GM18867 (cell line): ENCODE data around the gene TMCC2.
"Not testable (repeated sequence)": the region's sequence is repeated elsewhere in the genome, so short reads cannot be mapped to it uniquely, and the experiment has no call there.

Experiments
- ATAC-seq: cut with Tn5 transposase; IDR thresholded peaks from one replicate; pipeline ENCODE4 v1.9.1; 2021; ENCODE audit warnings: mild to moderate bottlenecking, moderate library complexity; ENCODE audit not compliant: unreplicated experiment

The TMCC2 gene

DNA sequence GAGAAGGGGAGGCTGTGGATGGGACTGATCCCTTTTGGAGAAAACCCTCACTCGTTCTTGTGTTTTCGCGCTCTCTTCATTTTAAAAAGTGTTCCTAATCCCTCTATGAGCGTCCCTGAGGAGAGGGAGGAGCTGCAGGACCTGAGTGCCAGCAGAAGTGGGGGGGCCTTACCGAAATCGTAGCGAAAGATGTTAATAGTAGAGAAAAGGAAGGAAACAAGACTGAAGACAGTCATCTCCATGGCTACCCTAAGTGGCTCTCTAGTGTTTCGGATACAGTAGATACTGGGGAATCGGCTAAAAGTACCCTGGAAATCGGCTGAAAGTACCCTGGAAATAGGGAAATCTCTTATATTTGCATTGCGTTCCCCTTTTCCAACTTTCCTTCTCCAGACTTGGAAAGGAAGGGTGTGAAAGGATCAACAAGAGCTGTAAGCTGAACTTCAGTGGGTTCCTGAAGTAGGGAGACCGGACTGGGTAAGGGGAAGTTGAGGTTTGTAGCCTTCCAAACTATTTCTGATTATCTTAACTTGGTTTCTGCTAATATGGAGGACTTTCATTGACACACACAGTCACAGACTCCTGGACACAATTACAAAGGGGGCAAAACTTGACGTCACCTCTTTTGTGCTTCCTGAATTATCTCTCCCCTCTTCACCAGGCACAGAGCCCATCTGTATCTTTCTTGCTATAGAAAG lies 15.8 kb upstream of the TMCC2 start:
- peak; percentile 33 for ATAC-seq

DNA sequence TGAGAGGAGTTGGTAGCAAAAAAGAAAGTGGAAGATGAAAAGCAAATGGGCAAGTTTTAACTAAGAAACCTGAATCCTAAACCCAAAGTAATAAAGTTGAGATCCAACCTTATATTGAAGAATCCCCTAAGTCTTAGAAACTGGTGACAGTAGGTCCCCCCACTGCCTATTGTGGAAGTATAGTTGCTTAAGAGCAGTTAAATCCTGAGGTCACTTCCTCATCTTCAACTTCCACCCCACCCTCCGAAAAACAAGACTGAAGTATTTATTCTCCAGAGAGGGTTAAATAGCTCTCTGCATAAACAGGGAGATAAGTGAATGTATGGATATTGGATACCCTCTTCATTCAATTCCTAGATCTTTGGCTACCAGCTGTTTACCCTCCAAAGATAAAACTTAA lies 13.0 kb upstream of the TMCC2 start:
- ATAC-seq, result no peak

DNA sequence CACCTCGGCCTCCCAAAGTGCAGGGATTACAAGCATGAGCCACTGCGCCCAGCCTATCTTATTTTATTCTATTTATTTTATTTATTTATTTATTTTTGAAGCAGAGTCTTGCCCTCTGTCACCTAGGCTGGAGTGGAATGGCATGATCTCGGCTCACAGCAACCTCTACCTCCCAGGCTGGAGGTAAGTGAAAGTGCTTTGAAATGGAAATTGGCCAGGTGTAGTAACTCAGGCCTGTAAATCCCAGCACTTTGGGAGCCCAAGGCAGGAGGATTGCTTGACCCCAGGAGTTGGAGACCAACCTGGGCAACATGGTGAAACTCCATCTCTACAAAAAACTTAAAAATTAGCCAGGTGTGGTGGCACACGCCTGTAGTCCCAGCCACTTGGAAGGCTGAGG lies 11.2 kb upstream of the TMCC2 start:
- no peak for ATAC-seq

DNA sequence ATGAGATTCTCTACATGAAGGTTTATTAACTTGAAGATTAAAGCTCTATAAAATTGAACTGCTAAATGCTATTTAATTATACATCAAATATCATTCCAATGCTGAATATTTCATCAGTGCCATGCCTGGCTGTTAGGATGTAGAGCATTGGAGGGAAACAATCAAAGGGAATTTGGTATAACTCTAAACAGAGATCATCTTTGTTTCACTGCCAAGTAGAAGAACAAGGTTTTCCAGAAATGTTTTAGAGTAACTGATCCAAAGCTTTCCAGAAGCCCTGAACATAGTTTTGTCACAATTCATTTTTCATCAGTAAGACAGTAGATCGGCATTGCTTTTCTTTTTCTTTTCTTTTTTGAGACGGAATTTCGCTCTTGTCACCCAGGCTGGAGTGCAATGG lies 10.3 kb upstream of the TMCC2 start:
- ATAC-seq, result no peak

DNA sequence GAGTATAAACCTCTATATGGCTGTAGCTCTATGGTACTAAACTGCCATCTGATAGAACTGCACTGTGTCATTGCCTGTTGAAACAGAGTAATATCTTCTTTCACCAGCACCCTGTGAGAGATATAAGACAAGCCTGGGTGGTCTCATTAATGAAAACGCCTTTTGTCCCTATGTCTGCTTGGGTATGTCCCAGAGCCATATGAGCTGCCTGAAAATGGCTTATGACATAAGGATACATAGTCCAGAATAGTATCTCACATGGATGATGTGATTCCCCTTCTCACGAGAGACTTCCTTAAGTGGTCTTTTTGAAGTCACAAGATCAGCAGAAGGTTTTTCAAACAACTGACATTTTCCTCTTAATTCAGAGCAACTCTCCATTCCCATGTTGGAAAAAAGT lies 7.3 kb upstream of the TMCC2 start:
- no peak for ATAC-seq

DNA sequence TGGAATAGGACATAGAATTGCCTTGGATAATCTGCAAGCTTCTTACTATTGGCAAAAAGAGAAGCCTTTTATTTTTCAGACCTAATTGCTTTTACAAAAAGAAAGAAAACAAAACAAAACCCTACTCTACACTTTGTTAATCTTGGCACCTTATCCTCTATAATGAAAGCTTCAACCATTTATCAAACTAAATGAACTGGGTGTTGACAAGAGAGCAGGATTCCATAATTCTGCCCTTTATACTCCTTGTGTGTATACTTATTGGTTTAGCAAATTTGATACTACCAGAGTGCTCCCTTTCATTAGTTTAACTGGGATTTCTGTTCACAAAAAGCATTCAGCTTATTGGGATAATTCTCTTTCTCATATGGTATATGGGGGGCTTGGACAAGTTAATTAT lies 3.0 kb upstream of the TMCC2 start:
- no peak for ATAC-seq

DNA sequence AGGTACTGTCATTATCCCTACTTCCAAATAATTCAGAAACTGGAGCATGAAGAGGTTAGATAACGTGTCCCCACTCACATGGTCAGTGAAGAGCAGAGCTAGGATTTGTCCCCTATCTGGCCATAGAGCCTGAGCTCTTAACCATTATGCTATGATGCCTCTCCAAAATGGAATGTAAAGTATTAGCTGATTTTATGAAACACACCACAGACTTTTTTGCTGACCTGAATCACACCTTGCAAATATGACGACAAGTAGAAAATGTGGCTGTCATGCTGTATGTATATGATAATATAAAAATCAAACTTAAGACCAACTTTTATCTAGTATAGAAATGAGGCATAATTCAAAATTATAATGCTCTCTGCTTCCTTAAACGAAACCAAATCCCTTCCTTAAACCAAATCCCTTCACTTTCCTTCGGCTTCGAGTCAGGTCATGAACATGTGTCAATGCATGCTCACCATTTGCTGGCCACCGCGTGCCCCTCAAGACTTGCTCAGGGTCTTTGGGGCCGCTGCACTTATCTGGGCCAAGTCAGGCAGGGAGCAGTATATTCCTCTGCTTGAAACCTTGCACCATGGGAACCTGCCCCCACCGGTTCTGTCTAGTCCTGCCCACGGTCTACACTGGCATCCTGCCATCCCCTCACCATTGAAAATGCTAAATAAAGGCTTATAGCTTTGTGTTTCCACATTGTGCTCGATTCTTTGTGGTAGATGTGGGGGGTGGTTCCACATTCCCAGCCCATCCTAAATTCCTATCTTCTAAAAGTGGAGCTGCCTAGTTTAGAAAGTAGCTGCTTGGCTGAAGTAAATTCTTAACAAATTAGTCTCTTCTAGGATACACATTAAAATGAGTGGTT lies 1.6 kb upstream of the TMCC2 start:
- ATAC-seq, result no peak

DNA sequence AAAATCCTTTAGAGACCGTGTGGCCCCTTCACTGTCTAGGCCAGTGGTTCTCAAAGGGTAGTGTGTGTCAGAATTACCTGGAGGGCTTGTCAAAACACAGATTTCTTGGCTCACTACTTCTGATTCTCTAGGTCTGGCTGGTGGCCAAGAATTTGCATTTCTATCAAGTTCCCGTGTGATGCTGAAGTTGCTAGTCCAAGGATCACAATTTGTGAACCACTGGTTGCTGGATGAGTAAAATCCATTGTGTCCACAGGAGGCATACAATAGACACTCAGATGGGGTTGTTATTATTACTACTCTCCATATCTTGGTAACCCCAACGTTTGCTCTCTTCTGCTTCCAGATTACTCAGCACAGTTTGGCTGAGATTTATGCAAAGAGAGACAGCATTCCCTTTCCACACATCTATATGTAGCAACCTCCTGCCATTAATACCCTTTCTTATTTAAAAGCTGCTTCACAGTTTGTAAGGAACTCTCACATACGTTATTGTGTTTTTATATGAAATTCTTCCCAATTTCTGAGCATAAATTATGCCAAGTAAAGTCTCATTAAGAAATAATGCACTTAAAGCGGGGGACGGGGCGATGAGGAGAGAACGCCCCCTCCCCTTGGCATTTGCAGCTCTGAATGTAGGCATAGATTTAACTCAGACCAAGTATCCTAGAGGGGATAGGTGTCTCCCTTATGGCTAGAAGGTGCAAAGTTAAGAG lies 720 bp upstream of the TMCC2 start:
- no peak for ATAC-seq

DNA sequence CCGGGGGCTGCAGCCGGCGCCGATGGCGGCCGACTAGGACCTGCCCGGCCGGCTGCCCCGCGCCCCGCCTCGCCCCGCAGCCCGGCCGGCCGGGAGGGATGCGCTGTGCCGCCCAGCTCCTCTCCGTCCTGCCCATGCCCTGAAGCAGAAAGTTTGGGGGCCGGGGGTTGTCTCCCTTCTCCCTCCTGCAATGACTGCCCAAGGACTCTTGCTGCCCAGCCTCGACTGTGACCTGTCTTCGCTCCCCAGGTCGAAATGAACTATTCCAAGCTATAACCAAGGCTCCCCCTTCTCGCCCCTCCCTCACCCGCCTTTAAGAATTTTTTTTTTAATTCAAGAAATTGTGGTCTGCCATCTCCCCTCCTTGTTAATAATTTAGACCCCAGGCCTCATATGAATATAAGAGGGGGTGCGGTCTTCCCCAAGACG lies 361 bp downstream of the TMCC2 start:
- ATAC-seq, result peak; percentile 16

DNA sequence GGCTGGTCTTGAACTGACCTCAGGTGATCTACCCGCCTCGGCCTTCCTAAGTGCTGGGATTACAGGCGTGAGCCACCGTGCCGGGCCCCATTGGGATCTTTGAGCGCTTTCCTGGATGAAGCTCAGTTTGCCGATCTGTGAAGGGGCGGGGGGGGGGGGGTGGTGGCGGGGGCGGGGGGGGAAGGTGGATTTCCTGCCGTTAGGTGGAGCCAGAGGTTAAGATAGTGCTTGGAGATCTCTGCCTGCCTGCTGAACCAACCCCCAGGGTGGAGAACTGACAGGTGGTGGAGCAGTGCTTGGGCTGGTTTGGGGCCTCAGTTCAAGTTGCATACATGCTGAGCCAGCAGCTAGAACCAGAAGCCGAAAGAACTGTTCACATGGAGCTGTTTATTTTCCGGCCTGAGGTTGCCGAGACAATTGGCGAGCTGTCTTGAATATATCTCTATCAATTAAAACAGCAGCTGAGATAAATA lies 1.7 kb downstream of the TMCC2 start:
- no peak for ATAC-seq

DNA sequence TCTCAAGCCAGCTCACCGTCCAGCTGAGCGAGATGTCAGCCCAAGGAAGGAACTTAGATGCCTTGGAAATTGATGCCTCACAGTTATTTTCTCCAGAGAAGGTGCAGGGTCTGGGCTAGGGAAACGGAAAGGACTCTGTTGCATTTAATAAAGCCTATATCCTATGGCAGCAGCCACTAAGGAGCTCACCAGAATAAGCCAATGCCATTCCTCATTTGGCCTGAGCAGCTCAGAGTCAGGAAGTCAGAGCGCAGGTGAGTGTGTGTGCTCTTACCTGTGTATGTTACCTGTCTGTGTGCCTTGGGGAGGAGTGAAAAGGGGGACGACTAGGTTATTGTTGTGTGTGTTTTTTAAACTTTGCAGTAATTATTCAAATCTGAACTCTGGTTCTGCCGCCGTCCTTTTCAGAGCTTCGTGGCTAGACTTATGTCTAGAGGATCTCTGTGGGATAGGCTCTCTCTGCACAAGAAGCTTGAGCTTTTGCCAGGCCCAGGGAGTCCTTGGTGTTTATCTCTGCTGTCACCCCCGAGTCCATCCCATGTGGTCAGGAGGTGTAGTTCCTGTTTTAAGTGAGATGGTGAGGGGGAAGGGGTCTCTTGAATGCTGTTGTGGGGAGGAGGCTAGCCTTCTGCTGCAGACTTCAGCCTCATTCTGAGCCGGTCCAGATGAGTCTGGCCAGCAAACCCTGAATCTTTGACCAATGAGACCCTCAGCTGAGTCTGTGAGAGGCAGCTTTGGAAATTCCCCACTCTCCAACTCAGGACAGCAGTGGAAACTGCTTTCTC lies 2.4 kb downstream of the TMCC2 start:
- ATAC-seq, result no peak

DNA sequence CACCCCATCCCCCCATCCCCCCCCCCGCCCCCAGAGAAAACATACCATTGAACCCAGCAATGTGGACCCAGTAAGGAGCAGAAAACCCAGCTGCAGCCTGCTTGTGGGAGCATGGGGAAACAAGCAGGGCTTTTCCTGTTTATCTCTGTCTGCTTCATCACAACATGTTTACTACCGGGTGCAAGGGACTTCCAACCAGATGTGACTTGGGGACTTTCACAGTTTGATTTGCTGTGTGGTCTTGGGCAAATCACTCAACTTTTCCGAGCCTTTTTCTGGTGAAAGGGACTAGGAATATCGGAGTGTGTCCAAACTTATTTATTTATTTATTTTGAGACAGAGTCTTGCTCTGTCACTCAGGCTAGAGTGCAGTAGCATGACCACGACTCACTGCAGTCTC lies 3.2 kb downstream of the TMCC2 start:
- no peak for ATAC-seq

DNA sequence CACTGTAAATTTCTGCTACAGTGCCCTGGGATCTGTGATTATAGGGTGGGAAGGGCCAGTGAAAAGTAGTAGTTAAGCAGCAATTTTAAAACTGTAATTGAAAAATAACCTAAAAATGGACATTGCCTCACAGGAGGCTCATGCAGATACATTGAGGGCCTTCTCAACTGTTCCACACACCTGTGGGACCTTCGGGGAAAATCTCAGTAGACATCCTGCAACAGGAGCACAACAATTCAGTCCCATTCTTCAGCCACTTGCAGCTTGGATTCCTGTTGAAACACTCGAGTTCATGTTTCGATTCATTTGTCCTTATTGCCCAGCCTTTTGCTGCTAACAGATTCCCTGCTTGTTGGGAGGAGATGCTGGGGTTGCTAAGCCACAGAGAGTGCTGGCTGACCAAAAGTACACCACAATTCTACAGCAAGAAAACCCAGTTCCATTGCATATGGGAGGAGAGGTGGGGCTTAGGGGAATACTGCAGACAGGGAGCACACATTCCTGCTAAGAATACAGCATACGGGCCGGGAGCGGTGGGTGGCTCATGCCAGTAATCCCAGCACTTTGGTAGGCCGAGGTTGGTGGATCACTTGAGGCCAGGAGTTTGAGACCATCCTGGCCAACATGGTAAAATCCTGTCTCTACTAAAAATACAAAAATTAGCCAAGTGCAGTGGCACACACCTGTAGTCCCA lies 4.5 kb downstream of the TMCC2 start:
- ATAC-seq, result no peak

DNA sequence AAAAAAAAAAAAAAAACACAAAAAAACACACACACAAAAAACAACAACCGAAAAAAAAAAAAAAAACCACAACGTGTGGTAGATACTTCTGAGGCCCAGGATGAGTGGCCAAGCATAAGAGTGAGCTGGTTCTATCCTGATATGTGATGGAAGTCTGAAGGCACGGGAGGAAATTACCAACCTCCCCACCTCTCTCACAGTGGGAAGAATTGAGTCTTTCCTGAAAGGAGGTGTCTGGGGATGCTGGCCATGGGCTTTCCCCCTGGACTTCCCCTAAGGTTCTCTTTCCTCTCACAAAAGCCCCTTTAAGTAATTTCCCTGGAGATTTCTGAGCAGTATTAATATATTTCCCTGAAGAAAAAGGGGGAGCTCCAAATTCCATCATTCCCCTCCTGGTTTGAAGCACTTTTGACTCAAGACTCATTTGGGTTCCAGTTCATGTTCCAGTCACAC lies 5.2 kb downstream of the TMCC2 start:
- no peak for ATAC-seq

DNA sequence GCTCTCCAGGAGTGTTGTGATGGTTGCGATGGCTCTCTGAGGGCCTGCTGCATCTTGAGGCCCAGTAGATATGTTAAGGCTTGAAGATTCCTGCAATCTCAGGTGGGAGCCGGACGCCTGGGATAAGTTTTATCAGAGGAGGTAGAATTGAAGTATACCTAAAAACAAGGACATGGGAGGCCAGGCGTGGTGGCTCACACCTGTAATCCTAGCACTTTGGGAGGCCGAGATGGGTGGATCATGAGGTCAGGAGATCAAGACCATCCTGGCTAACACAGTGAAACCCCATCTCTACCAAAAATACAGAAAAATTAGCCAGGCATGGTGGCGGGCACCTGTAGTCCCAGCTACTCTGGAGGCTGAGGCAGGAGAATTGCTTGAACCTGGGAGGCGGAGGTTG lies 6.2 kb downstream of the TMCC2 start:
- ATAC-seq, result not testable (repeated sequence)

DNA sequence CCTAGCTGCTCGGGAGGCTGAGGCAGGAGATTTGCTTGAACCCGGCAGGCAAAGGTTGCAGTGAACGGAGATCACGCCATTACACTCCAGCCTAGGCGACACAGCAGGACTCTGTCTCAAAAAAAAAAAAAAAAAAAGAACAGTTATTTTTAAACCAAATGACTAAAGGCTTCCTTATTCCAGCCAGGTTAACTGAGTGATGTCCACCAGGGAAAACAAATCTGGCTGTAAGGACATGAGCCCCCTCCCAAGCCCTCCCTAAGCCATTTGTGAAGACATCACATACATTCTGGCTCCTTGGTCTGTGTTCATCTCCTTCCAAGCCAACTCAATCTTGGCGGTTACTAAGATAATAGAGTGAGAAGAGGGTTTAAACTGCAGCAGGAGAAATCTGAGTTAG lies 8.2 kb downstream of the TMCC2 start:
- no peak for ATAC-seq

DNA sequence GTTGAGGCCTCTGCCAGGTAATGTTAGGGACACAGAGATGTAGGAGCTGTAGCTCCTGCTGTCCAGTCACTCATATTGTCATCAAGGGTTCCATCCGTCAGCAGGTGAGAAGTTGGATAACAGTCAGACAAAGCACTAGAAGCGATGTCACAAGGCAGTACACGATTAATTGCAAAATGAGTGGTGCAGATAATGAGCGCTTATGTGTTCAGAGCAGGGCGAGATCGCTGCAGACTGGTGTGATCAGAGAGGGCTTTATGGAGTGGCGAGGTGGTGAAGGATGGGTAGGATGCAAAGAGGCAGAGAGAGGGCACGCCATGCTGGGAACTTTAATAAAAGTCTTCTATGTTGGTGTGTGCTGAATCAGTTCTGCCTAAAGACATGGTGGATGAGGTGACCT lies 8.8 kb downstream of the TMCC2 start:
- ATAC-seq, result no peak

DNA sequence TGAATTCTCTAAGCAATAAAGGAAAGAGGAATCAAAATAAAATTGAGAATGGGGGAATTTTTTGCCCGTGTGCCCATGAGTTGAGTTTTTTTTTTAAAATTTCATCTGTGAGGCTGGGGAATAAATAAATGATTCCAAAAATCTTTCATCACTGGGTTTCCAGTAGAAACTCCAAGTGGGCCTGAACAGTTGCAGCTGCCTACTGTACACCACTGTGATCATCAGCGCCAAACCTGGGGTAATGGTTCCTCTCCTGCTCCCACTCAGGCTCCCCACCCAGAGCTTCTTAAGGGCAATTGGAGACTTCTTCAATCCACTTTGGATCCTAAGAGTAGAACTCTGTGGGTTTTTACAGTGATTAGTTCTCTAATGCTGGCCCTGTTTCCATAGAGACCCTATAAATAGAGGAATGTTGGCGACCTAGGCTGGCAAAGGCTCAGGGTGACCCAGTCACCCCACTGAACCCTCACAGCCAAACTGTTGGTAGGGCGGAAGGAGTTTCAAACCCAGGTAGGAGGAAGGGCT lies 9.3 kb downstream of the TMCC2 start:
- ATAC-seq, result no peak

DNA sequence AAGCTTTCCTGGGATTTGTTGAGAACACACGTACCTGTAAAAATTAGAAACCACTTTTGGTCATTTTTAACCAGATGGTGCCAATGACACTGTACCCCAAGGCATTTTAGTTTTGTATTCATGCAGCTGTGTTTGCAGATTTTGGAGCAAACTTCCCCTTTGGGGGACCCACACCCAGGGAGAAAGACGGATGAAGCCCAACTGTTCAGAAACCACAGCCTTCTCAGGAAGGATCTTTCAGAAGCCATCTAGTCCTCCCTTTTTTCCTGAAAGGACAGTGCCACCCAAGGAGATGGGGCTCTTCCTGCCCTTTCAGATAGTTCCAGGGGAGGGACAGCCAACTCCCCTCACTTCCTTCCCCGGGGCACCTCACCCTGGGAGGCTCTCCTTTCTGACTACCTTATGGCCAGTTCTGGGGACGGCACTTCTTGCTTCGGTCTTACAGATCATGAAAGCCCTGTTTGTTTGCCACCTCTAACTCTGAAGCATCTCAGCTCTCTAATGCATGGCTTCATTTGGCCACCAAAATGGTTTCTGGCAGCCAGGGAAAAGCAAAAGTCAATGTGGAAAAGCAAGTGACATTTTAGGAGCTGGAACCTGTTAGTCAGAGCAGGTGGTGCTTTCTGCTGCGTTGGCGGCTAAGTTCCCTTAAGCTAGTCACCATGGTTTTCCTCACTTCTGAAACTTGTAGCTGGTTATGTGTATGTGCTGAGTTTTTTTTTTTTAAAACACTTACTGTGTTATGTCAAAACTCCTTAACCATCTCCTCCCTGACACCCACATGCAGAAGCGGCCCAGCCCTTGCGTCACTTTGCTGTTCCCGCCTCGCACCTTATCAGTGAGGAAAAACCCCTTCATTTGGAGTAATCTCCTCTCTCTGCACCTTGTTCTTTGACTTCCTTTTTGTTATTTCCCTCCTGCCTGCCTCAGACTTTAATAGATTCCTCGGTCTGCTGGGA lies 10.1 kb downstream of the TMCC2 start:
- ATAC-seq, result no peak
